HepG2 (cell line): ENCODE data around the gene TXNL4A. TPM values are rescaled to one million over a fixed set of nuclear protein-coding genes. Genes with fewer than 3 reads are reported as not detected.
A peak's percentile ranks its signal among the peaks of the same experiment; 100 is the strongest.

Source experiments
- AGO1 ChIP-seq: fragments of 200-400 bp; formaldehyde crosslinking; IDR thresholded peaks from 2 replicates; pipeline ENCODE4 v1.6.1; 2017; ENCODE audit warnings: mild to moderate bottlenecking, low read depth, low read length, moderate library complexity; ENCODE audit not compliant: poor library complexity, severe bottlenecking
- CBFB ChIP-seq: sonication (generic); formaldehyde crosslinking; IDR thresholded peaks from 2 replicates; pipeline ENCODE4 v1.4.0; 2020; ENCODE audit warnings: missing genetic modification reagents
- CHD2 ChIP-seq: IDR thresholded peaks from 2 replicates; pipeline ENCODE4 v1.6.1; 2011; ENCODE audit warnings: low read depth, low read length, improper control_type of control experiment
- HNRNPK ChIP-seq: fragments of 200-400 bp; formaldehyde crosslinking; IDR thresholded peaks from 2 replicates; pipeline ENCODE4 v1.6.1; 2018; ENCODE audit warnings: low read length, low read depth, moderate library complexity, mild to moderate bottlenecking; ENCODE audit not compliant: poor library complexity, severe bottlenecking
- KLF13 ChIP-seq: sonication (generic); formaldehyde crosslinking; IDR thresholded peaks from 2 replicates; pipeline ENCODE4 v1.4.0; 2020; ENCODE audit warnings: mild to moderate bottlenecking, missing genetic modification reagents
- SMAD9 ChIP-seq: sonication (generic); formaldehyde crosslinking; IDR thresholded peaks from 2 replicates; pipeline ENCODE4 v1.5.1; 2020; ENCODE audit warnings: mild to moderate bottlenecking, missing genetic modification reagents
- SNRNP70 ChIP-seq: fragments of 200-400 bp; formaldehyde crosslinking; IDR thresholded peaks from 2 replicates; pipeline ENCODE4 v1.6.1; 2017; ENCODE audit warnings: mild to moderate bottlenecking, low read depth, low read length, moderate library complexity
- SRSF4 ChIP-seq: fragments of 200-400 bp; formaldehyde crosslinking; IDR thresholded peaks from one replicate; pipeline ENCODE4 v1.6.1; 2018; ENCODE audit warnings: mild to moderate bottlenecking, low read depth, low read length, moderate library complexity; ENCODE audit not compliant: poor library complexity, severe bottlenecking
- STAG1 ChIP-seq: sonication (generic); formaldehyde crosslinking; IDR thresholded peaks from 2 replicates; pipeline ENCODE4 v1.4.0; 2020; ENCODE audit warnings: missing genetic modification reagents
- TOE1 ChIP-seq: sonication (generic); formaldehyde crosslinking; IDR thresholded peaks from 2 replicates; pipeline ENCODE4 v1.4.0; 2020; ENCODE audit warnings: mild to moderate bottlenecking, missing genetic modification reagents
- ZEB1 ChIP-seq: IDR thresholded peaks from 2 replicates; pipeline ENCODE4 v1.6.1; 2012; ENCODE audit warnings: mild to moderate bottlenecking, low read depth, inconsistent platforms; ENCODE audit not compliant: insufficient replicate concordance
- ZNF225 ChIP-seq: sonication (generic); formaldehyde crosslinking; IDR thresholded peaks from 2 replicates; pipeline ENCODE4 v1.4.0; 2020; ENCODE audit warnings: mild to moderate bottlenecking, missing genetic modification reagents
- ZNF382 ChIP-seq: sonication (generic); formaldehyde crosslinking; IDR thresholded peaks from 2 replicates; pipeline ENCODE4 v1.5.0; 2020; ENCODE audit warnings: missing genetic modification reagents, mild to moderate bottlenecking, borderline replicate concordance
- ZNF720 ChIP-seq: sonication (generic); formaldehyde crosslinking; IDR thresholded peaks from 2 replicates; pipeline ENCODE4 v1.4.0; 2020; ENCODE audit warnings: missing genetic modification reagents
- polyA plus RNA-seq, 8 experiments: library from polyadenylated mRNA; depleted of rRNA in 3 of 8; stranded (reverse) in 7 of 8; unstranded in 1 of 8; fragments of >200 nt; fragmentation: Illumina TruSeq in 4 of 8; extraction: Trizol in 4 of 8; gene quantifications; 2 replicates each; pipeline versions ENCODE4 v1.2.1 to v1.2.3, GENCODE V29; 2011 to 2016; ENCODE audit warnings: low read depth in 4 of 8, missing spikeins in 1 of 8, mixed read lengths in 1 of 8; ENCODE audit not compliant: insufficient read depth in 1 of 8
- total RNA-seq, 5 experiments: library from RNA; depleted of rRNA; stranded (reverse); fragments of >200 nt; fragmentation: Illumina TruSeq; extraction: Trizol; gene quantifications; 2 replicates each; pipeline ENCODE4 v1.2.3, GENCODE V29; 2016; ENCODE audit warnings: low read depth in 1 of 5
- TF ChIP-seq, protein P1 (sequence below): sonication (generic); formaldehyde crosslinking; IDR thresholded peaks from 2 replicates; pipeline ENCODE4 v1.5.0; 2020; ENCODE audit warnings: missing genetic modification reagents, mild to moderate bottlenecking, borderline replicate concordance
- TF ChIP-seq, protein P2 (sequence below), 2 experiments: fragments of 450-650 bp in 1 of 2; sonication (generic) in 1 of 2; formaldehyde crosslinking in 1 of 2; IDR thresholded peaks; 2 replicates each; pipeline versions ENCODE4 v1.6.1 to v1.8.0; 2016 to 2022; ENCODE audit warnings: antibody characterized with exemption in 1 of 2, mild to moderate bottlenecking in 1 of 2, missing genetic modification reagents in 1 of 2
- TF ChIP-seq, protein P3 (sequence below): IDR thresholded peaks from 2 replicates; pipeline ENCODE4 v1.6.1; 2016; ENCODE audit warnings: missing biosample characterization, missing genetic modification reagents, low read depth

Gene TXNL4A
- total and polyA plus RNA-seq, 2 of the 13 experiments (the other 11 are each of a cell fraction or from before 2014, with no cell fraction given), result 172 to 202 TPM

DNA sequence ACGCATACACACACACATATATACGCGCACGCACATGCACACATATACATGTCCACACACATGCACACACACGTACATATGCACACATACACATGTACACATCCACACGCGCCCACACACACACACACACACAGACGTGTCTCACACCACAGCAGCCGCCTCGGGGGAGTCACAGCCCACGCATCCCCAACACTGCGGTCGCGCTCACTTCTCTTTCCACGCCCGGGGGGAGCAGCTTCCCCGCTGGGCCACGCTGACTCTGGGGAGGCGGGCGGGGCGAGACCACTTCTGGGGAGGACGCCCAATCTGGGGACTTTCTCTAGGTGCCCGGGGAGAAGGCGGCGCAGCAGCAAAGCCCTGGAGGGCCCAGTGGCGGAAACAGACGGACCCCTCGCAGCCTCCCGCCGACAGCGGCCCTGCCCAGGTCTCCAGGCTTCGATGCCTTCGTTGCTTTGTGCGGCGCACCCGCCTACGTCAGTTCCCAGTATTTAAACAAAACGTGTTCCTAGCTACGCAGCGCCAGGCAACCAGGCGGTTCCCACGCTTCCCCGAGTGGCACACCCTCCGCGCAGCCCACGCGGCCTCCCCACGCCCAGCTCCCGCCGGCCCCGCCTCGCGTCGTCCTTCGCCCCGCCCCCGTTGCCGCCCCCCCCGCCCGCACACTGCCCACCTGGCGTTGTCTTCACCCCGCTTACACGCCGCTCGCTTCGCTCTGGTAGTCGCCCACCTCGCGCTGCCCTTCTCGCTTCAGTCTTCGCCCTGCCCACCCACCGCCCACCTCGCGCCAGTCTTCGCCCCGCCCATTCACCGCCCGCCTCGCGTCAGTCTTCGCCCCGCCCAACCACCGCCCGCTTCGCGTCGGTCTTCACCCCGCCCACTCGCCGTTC, 45.1 kb upstream of the TXNL4A start (continued):
- TF ChIP-seq, protein P1, sequence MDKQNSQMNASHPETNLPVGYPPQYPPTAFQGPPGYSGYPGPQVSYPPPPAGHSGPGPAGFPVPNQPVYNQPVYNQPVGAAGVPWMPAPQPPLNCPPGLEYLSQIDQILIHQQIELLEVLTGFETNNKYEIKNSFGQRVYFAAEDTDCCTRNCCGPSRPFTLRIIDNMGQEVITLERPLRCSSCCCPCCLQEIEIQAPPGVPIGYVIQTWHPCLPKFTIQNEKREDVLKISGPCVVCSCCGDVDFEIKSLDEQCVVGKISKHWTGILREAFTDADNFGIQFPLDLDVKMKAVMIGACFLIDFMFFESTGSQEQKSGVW (CRISPR knock-in tag), result no peak
- TF ChIP-seq SNRNP70 (no peak), SMAD9 (no peak), ZNF720 (CRISPR knock-in tag) (no peak), SRSF4 (no peak), STAG1 (CRISPR knock-in tag) (no peak), CHD2 (no peak), ZNF225 (CRISPR knock-in tag) (no peak), HNRNPK (no peak), ZEB1 (no peak), CBFB (no peak), TOE1 (CRISPR knock-in tag) (no peak), ZNF382 (no peak), AGO1 (no peak), KLF13 (CRISPR knock-in tag) (no peak)
- TF ChIP-seq, protein P2, sequence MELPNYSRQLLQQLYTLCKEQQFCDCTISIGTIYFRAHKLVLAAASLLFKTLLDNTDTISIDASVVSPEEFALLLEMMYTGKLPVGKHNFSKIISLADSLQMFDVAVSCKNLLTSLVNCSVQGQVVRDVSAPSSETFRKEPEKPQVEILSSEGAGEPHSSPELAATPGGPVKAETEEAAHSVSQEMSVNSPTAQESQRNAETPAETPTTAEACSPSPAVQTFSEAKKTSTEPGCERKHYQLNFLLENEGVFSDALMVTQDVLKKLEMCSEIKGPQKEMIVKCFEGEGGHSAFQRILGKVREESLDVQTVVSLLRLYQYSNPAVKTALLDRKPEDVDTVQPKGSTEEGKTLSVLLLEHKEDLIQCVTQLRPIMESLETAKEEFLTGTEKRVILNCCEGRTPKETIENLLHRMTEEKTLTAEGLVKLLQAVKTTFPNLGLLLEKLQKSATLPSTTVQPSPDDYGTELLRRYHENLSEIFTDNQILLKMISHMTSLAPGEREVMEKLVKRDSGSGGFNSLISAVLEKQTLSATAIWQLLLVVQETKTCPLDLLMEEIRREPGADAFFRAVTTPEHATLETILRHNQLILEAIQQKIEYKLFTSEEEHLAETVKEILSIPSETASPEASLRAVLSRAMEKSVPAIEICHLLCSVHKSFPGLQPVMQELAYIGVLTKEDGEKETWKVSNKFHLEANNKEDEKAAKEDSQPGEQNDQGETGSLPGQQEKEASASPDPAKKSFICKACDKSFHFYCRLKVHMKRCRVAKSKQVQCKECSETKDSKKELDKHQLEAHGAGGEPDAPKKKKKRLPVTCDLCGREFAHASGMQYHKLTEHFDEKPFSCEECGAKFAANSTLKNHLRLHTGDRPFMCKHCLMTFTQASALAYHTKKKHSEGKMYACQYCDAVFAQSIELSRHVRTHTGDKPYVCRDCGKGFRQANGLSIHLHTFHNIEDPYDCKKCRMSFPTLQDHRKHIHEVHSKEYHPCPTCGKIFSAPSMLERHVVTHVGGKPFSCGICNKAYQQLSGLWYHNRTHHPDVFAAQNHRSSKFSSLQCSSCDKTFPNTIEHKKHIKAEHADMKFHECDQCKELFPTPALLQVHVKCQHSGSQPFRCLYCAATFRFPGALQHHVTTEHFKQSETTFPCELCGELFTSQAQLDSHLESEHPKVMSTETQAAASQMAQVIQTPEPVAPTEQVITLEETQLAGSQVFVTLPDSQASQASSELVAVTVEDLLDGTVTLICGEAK (IDR thresholded peaks at IDR 0.05), result no peak
- TF ChIP-seq, protein P2 (CRISPR knock-in tag; IDR thresholded peaks at IDR 0.05), result peak; percentile 66; the same call in 1 of the 2 replicates
- TF ChIP-seq, protein P3, sequence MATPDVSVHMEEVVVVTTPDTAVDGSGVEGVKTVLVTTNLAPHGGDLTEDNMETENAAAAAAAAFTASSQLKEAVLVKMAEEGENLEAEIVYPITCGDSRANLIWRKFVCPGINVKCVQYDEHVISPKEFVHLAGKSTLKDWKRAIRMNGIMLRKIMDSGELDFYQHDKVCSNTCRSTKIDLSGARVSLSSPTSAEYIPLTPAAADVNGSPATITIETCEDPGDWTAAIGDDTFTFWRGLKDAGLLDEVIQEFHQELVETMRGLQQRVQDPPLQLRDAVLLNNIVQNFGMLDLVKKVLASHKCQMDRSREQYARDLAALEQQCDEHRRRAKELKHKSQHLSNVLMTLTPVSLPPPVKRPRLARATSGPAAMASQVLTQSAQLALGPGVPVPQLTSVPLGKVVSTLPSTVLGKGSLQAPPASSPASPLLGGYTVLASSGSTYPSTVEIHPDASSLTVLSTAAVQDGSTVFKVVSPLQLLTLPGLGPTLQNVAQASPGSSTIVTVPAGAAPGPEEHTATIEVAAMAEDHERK (CRISPR knock-in tag), result no peak
